Measurements from ENCODE around the gene LMO1. TPM values are rescaled to one million over a fixed set of nuclear protein-coding genes. Genes with fewer than 3 reads are reported as not detected.

Gene LMO1
- total RNA-seq, 2 donors from 2014 or later: not detected

GRCh38 chr11:8250434-8250833 lies 13.2 kb downstream of the LMO1 start:
- H3K36me3 Mint-ChIP-seq (ENCODE audit: low read depth): no peaks in the 10 kb centered on the region
- H3K27me3 Mint-ChIP-seq: peaks cover 10% of the 10 kb centered on the region
- H3K9me3 Mint-ChIP-seq: no peaks in the 10 kb centered on the region
- H3K4me1 Mint-ChIP-seq: no peaks in the 10 kb centered on the region
- no peak overlapping the region for H3K27ac Mint-ChIP-seq
- no peak for ATAC-seq (replicated peaks)
- H3K4me3 Mint-ChIP-seq: no peak overlapping the region

GRCh38 chr11:8249482-8249881 lies 14.2 kb downstream of the LMO1 start:
- Mint-ChIP-seq H3K27ac (no peak overlapping the region), H3K27me3 (peaks cover 10% of the 10 kb centered on the region), H3K4me3 (no peak overlapping the region), H3K36me3 (ENCODE audit: low read depth) (no peaks in the 10 kb centered on the region), H3K9me3 (no peaks in the 10 kb centered on the region), H3K4me1 (no peaks in the 10 kb centered on the region)
- ATAC-seq (replicated peaks): no peak

- H3K27ac Mint-ChIP-seq: no peak overlapping the region
- ATAC-seq (replicated peaks): no peak
- H3K27me3 Mint-ChIP-seq: peaks cover 10% of the 10 kb centered on the region
- no peaks in the 10 kb centered on the region for H3K9me3 Mint-ChIP-seq
- H3K36me3 Mint-ChIP-seq (ENCODE audit: low read depth): no peaks in the 10 kb centered on the region
- H3K4me3 Mint-ChIP-seq: no peak overlapping the region
- H3K4me1 Mint-ChIP-seq: no peaks in the 10 kb centered on the region
Measured at GRCh38 chr11:8248786-8249185, 14.9 kb downstream of the LMO1 start.

GRCh38 chr11:8247312-8247711 lies 16.4 kb downstream of the LMO1 start:
- no peak for ATAC-seq (replicated peaks)
- H3K4me3 Mint-ChIP-seq: no peak overlapping the region
- H3K4me1 Mint-ChIP-seq: no peaks in the 10 kb centered on the region
- H3K27ac Mint-ChIP-seq: no peak overlapping the region
- no peaks in the 10 kb centered on the region for H3K9me3 Mint-ChIP-seq
- H3K27me3 Mint-ChIP-seq: peaks cover 14% of the 10 kb centered on the region
- H3K36me3 Mint-ChIP-seq (ENCODE audit: low read depth): no peaks in the 10 kb centered on the region

- no peak overlapping the region for H3K4me3 Mint-ChIP-seq
- peaks cover 11% of the 10 kb centered on the region for H3K27me3 Mint-ChIP-seq
- no peaks in the 10 kb centered on the region for H3K4me1 Mint-ChIP-seq
- H3K9me3 Mint-ChIP-seq: no peaks in the 10 kb centered on the region
- no peak overlapping the region for H3K27ac Mint-ChIP-seq
- ATAC-seq (replicated peaks): no peak
- H3K36me3 Mint-ChIP-seq (ENCODE audit: low read depth): no peaks in the 10 kb centered on the region
Measured at GRCh38 chr11:8243458-8243857, 20.2 kb downstream of the LMO1 start.

GRCh38 chr11:8242499-8243280 lies 21.0 kb downstream of the LMO1 start:
- H3K27ac Mint-ChIP-seq: no peak overlapping the region
- peaks cover 11% of the 10 kb centered on the region for H3K27me3 Mint-ChIP-seq
- H3K9me3 Mint-ChIP-seq: no peaks in the 10 kb centered on the region
- ATAC-seq (replicated peaks): no peak
- H3K36me3 Mint-ChIP-seq (ENCODE audit: low read depth): no peaks in the 10 kb centered on the region
- no peak overlapping the region for H3K4me3 Mint-ChIP-seq
- no peaks in the 10 kb centered on the region for H3K4me1 Mint-ChIP-seq

GRCh38 chr11:8242118-8242475 lies 21.6 kb downstream of the LMO1 start:
- Mint-ChIP-seq H3K4me3 (no peak overlapping the region), H3K4me1 (no peaks in the 10 kb centered on the region), H3K36me3 (ENCODE audit: low read depth) (no peaks in the 10 kb centered on the region), H3K27ac (no peak overlapping the region), H3K27me3 (peaks cover 10% of the 10 kb centered on the region), H3K9me3 (no peaks in the 10 kb centered on the region)
- no peak for ATAC-seq (replicated peaks)

- H3K9me3 Mint-ChIP-seq: no peaks in the 10 kb centered on the region
- no peak overlapping the region for H3K27ac Mint-ChIP-seq
- no peaks in the 10 kb centered on the region for H3K4me1 Mint-ChIP-seq
- H3K4me3 Mint-ChIP-seq: no peak overlapping the region
- H3K36me3 Mint-ChIP-seq (ENCODE audit: low read depth): no peaks in the 10 kb centered on the region
- ATAC-seq (replicated peaks): no peak
- H3K27me3 Mint-ChIP-seq: peaks cover 7% of the 10 kb centered on the region
Measured at GRCh38 chr11:8241373-8242117, 22.1 kb downstream of the LMO1 start.

GRCh38 chr11:8239536-8240228 lies 24.0 kb downstream of the LMO1 start:
- Mint-ChIP-seq H3K4me3 (no peak overlapping the region), H3K27me3 (peaks cover 4% of the 10 kb centered on the region), H3K9me3 (no peaks in the 10 kb centered on the region), H3K27ac (no peak overlapping the region), H3K4me1 (no peaks in the 10 kb centered on the region), H3K36me3 (ENCODE audit: low read depth) (no peaks in the 10 kb centered on the region)
- ATAC-seq (replicated peaks): no peak

- H3K27me3 Mint-ChIP-seq: peaks cover 4% of the 10 kb centered on the region
- no peak for ATAC-seq (replicated peaks)
- H3K4me3 Mint-ChIP-seq: no peak overlapping the region
Measured at GRCh38 chr11:8239040-8239439, 24.6 kb downstream of the LMO1 start.

GRCh38 chr11:8237453-8237852 lies 26.2 kb downstream of the LMO1 start:
- H3K36me3 Mint-ChIP-seq (ENCODE audit: low read depth): no peaks in the 10 kb centered on the region
- H3K27ac Mint-ChIP-seq: no peak overlapping the region
- no peaks in the 10 kb centered on the region for H3K9me3 Mint-ChIP-seq
- no peaks in the 10 kb centered on the region for H3K4me1 Mint-ChIP-seq
- ATAC-seq (replicated peaks): no peak
- peaks cover under 1% of the 10 kb centered on the region for H3K27me3 Mint-ChIP-seq
- H3K4me3 Mint-ChIP-seq: no peak overlapping the region

More at GRCh38 chr11:8239040-8239439, 24.6 kb downstream of the LMO1 start:
- no peaks in the 10 kb centered on the region for H3K4me1 Mint-ChIP-seq
- H3K36me3 Mint-ChIP-seq (ENCODE audit: low read depth): no peaks in the 10 kb centered on the region
- no peak overlapping the region for H3K27ac Mint-ChIP-seq
- H3K9me3 Mint-ChIP-seq: no peaks in the 10 kb centered on the region

GRCh38 chr11:8235925-8236324 lies 27.8 kb downstream of the LMO1 start:
- no peaks in the 10 kb centered on the region for H3K4me1 Mint-ChIP-seq
- H3K36me3 Mint-ChIP-seq (ENCODE audit: low read depth): no peaks in the 10 kb centered on the region
- no peak overlapping the region for H3K27ac Mint-ChIP-seq
- H3K27me3 Mint-ChIP-seq: no peaks in the 10 kb centered on the region
- no peak overlapping the region for H3K4me3 Mint-ChIP-seq
- no peaks in the 10 kb centered on the region for H3K9me3 Mint-ChIP-seq
- no peak for ATAC-seq (replicated peaks)

GRCh38 chr11:8234910-8235309 lies 28.8 kb downstream of the LMO1 start:
- Mint-ChIP-seq H3K4me3 (no peak overlapping the region), H3K9me3 (no peaks in the 10 kb centered on the region), H3K27ac (peak overlapping the region; percentile 6), H3K4me1 (no peaks in the 10 kb centered on the region), H3K36me3 (ENCODE audit: low read depth) (no peaks in the 10 kb centered on the region), H3K27me3 (no peaks in the 10 kb centered on the region)
- no peak for ATAC-seq (replicated peaks)

- no peaks in the 10 kb centered on the region for H3K36me3 Mint-ChIP-seq (ENCODE audit: low read depth)
- H3K4me3 Mint-ChIP-seq: no peak overlapping the region
- peak overlapping the region; percentile 6 for H3K27ac Mint-ChIP-seq
- no peaks in the 10 kb centered on the region for H3K27me3 Mint-ChIP-seq
- H3K9me3 Mint-ChIP-seq: no peaks in the 10 kb centered on the region
- ATAC-seq (replicated peaks): no peak
- no peaks in the 10 kb centered on the region for H3K4me1 Mint-ChIP-seq
Measured at GRCh38 chr11:8234425-8234821, 29.3 kb downstream of the LMO1 start.
